Small intestine (tissue), 7 donors: ENCODE measurements around the gene TPRG1L. TPM values are rescaled to one million over a fixed set of nuclear protein-coding genes. Genes with fewer than 3 reads are reported as not detected.
"Not testable (repeated sequence)": the region's sequence is repeated elsewhere in the genome, so short reads cannot be mapped to it uniquely, and the experiment has no call there.

ENCODE experiments used
- DNase-seq, 2 donors: peaks; one replicate each; pipeline versions ENCODE4 v3.0.0 to v3.0.0-alpha.2; 2013
- FAIRE-seq: peaks from 2 replicates; lab custom pipeline; 2012; peaks lifted over from hg19 to GRCh38; lab: Jason Lieb, UNC
- H3K27ac ChIP-seq, 3 donors: one replicate each; pipeline ENCODE4 v1.5.1; 2013; ENCODE audit warnings: low read length in 2 of 3, mild to moderate bottlenecking in 2 of 3, control low read depth in 1 of 3, inconsistent platforms in 1 of 3, low read depth in 1 of 3, moderate library complexity in 1 of 3
- H3K27me3 ChIP-seq, 3 donors: one replicate each; pipeline ENCODE4 v1.6.1; 2013; ENCODE audit warnings: low read length in 3 of 3, inconsistent platforms in 1 of 3; ENCODE audit not compliant: control insufficient read depth in 3 of 3, insufficient read depth in 3 of 3
- H3K36me3 ChIP-seq, 3 donors: one replicate each; pipeline ENCODE4 v1.6.1; 2013; ENCODE audit warnings: low read length in 3 of 3, inconsistent platforms in 1 of 3, low read depth in 1 of 3, mild to moderate bottlenecking in 1 of 3, moderate library complexity in 1 of 3; ENCODE audit not compliant: control insufficient read depth in 3 of 3, insufficient read depth in 2 of 3
- H3K4me1 ChIP-seq, 3 donors: one replicate each; pipeline ENCODE4 v1.6.1; 2013; ENCODE audit warnings: low read length in 2 of 3, inconsistent platforms in 1 of 3, low read depth in 1 of 3, mild to moderate bottlenecking in 1 of 3, moderate library complexity in 1 of 3; ENCODE audit not compliant: control insufficient read depth in 3 of 3, insufficient read depth in 2 of 3
- H3K4me3 ChIP-seq, 3 donors: one replicate each; pipeline ENCODE4 v1.5.1; 2013; ENCODE audit warnings: low read length in 3 of 3, control low read depth in 1 of 3, inconsistent platforms in 1 of 3, low read depth in 1 of 3, mild to moderate bottlenecking in 1 of 3, moderate library complexity in 1 of 3
- H3K9me3 ChIP-seq, 2 donors: one replicate each; pipeline ENCODE4 v1.6.1; 2013; ENCODE audit warnings: low read depth in 1 of 2, low read length in 1 of 2; ENCODE audit not compliant: control insufficient read depth in 2 of 2, insufficient read depth in 1 of 2
- WGBS, 3 donors: extraction: QIAGEN DNeasy Blood & Tissue Kit; methylation state at CpG; one replicate each; pipeline ENCODE4 v1.1.7; 2013; 5-methylcytosine and 5-hydroxymethylcytosine counted together
- polyA plus RNA-seq, 4 donors: library from polyadenylated mRNA; stranded (reverse) in 3 of 4; unstranded in 1 of 4; fragments of 200-250 nt in 3 of 4; fragments of 120-200 nt in 1 of 4; gene quantifications; one replicate each; pipeline versions ENCODE4 v1.2.1 to v1.2.3, GENCODE V29; 2013
- donor health status: healthy with polysubstance abuse.
- donor health status: control.
- donor health status: control.
- donor health status: Bipolar disorder and iron deficiency.
- donor health status: healthy.

The TPRG1L gene
- polyA plus RNA-seq, 4 donors, result 41.2 to 97.8 (median 92.0) TPM

DNA sequence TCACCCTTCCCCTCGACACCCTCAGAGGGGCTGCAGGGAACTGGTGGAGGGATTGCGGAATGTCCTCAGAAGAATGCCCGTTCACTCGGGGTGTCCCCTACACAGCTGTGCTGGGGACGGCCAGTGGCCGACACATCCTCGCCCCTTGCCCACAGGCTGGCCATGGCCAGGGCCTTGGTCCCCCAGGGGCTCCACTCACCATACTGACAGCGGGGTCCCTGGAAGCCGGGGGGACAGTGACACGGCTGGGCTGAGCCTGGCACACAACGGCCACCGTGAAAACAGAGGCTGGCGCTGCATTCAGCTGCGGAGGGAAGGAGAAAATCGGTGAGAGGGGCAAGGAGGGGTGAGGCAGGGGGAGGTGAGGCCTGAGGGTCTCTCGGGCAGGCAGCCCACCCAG lies 45.2 kb upstream of the TPRG1L start:
- Histone ChIP-seq H3K9me3 (peaks cover 1 to 2% of the 10 kb centered on the region in 2 donors), H3K27ac (no peak overlapping the region), H3K4me1 (no peaks in the 10 kb centered on the region), H3K36me3 (no peaks in the 10 kb centered on the region), H3K27me3 (no peaks in the 10 kb centered on the region), H3K4me3 (no peak overlapping the region)
- FAIRE-seq, result no peak
- DNase-seq, result no peak
- 80 to 90% (median 86%) methylated on average over 16 of the region's 16 CpGs for WGBS, 3 donors

DNA sequence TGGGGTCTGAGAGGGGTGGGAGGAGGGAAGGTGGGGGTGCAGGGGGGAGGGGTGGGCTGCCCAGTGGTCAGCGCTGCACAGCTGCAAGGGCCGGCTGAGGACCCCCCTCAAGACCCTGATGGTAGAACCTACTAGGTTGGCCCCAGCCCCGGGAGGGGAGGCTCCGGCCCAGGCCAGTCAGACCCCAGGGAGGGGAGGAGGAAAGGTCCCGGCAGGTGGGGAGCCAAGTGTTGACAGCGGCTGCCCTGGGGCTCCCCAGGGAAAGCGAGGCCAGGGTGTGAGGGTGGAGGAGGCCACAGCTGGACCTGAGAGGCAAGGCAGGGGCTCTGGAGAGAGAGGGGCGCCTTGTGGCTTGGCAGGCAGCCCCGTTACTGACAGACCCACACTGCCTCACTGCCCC lies 44.6 kb upstream of the TPRG1L start:
- FAIRE-seq (no peak), DNase-seq (no peak)
- 66 to 77% (median 74%) methylated on average over 7 to 9 of the region's 9 CpGs for WGBS, 3 donors
- Histone ChIP-seq H3K4me1 (no peaks in the 10 kb centered on the region), H3K9me3 (peaks cover 1 to 2% of the 10 kb centered on the region in 2 donors), H3K4me3 (no peak overlapping the region), H3K27ac (no peak overlapping the region), H3K27me3 (no peaks in the 10 kb centered on the region), H3K36me3 (no peaks in the 10 kb centered on the region)

DNA sequence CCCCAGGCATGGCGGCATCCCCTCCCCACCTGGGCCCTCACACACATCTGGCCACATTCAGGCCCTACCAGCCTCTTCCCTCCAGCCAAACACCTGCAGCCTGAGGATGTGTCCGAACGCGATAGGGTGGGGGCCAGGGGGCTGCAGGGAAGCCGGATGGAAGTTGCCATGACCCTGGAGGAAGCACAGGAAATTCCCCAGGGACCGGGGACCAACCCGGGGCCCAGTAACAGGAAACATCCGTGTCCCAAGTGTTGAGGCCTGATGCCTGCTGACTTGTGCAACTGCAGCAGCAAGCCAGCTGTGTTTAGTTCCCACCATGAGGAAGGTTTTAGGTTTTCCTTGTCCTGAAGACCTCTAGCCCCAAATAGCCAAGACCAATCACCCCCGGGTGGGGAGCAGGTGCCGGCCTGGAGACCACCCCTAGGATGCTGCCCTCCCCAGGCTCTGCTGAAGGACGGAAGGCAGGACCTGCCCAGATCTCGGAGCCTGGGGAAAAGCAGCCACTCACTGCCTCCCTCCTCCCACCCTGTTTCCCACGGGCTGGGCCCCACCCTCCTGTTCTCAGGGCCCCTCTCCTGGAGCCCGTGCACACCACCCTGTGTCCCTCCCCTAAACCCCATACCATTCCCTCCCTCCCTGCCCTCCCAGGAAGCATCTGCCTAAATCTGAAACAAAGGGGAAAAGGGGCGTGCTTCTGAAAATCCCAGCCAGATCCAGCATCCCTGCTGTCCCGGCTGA lies 43.3 kb upstream of the TPRG1L start:
- no peak for FAIRE-seq
- no peak for DNase-seq

DNA sequence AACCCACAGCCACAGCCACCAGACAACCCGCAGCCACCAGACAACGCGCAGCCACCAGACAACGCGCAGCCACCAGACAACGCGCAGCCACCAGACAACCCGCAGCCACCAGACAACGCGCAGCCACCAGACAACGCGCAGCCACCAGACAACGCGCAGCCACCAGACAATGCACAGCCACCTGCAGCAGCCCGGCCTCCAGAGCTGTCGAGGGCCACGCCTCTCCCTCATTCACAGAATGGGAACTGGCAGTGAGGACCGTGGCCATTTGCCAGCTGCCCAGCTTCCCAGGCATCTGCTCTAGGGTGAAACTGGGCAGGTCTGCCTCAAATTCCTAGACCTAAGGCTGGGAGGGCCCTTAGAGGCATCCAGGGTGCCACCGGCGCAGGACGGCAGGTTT lies 41.1 kb upstream of the TPRG1L start:
- not testable (repeated sequence) for H3K36me3 ChIP-seq, H3K4me1 ChIP-seq, H3K27me3 ChIP-seq, H3K27ac ChIP-seq, H3K9me3 ChIP-seq, H3K4me3 ChIP-seq, FAIRE-seq, DNase-seq
- WGBS, 3 donors, result 74 to 85% (median 80%) methylated on average over 14 to 21 of the region's 21 CpGs

More for the DNA sequence above, 43.3 kb upstream of the TPRG1L start:
- H3K27ac ChIP-seq, result no peak overlapping the region
- 50 to 66% (median 59%) methylated on average over 15 to 16 of the region's 16 CpGs for WGBS, 3 donors
- no peaks in the 10 kb centered on the region for H3K4me1 ChIP-seq
- H3K36me3 ChIP-seq, result no peaks in the 10 kb centered on the region
- no peak overlapping the region for H3K4me3 ChIP-seq
- H3K27me3 ChIP-seq, result no peaks in the 10 kb centered on the region
- H3K9me3 ChIP-seq, result peaks cover 0 to 1% of the 10 kb centered on the region in 2 donors

DNA sequence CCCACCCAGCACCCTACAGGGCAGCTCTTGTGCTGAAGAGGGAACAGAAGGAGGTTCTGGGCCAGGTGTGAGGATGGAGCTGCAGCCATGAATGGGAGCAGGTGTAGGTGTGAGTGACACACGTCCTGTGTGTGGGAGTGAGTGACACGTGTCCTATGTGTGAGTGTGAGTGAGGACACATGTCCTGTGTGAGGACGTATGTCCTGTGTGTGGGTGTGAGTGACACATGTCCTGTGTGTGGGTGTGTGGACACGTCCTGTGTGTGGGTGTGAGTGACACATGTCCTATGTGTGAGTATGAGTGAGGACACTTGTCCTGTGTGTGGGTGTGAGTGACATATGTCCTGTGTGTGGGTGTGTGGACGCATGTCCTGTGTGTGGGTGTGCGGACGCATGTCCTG lies 39.9 kb upstream of the TPRG1L start:
- FAIRE-seq (no peak), DNase-seq (no peak)
- peaks cover 0 to 1% (median 0%) of the 10 kb centered on the region in 3 donors for H3K4me1 ChIP-seq
- H3K9me3 ChIP-seq, result peaks cover 0 to 1% of the 10 kb centered on the region in 2 donors
- no peak overlapping the region for H3K27ac ChIP-seq
- 76 to 83% (median 80%) methylated on average over 7 of the region's 7 CpGs for WGBS, 3 donors
- H3K4me3 ChIP-seq, result no peak overlapping the region
- no peaks in the 10 kb centered on the region for H3K27me3 ChIP-seq
- H3K36me3 ChIP-seq, result no peaks in the 10 kb centered on the region

DNA sequence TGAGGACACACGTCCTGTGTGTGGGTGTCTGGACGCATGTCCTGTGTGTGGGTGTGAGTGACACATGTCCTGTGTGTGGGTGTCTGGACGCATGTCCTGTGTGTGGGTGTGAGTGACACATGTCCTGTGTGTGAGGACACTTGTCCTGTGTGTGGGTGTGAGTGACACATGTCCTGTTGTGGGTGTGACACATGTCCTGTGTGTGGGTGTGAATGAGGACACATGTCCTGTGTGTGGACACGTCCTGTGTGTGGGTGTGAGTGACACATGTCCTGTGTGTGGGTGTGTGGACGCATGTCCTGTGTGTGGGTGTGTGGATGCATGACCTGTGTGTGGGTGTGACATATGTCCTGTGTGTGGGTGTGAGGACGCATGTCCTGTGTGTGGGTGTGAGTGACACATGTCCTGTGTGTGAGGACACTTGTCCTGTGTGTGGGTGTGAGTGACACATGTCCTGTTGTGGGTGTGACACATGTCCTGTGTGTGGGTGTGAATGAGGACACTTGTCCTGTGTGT lies 39.4 kb upstream of the TPRG1L start:
- 60 to 63% (median 62%) methylated on average over 6 of the region's 6 CpGs for WGBS, 3 donors
- not testable (repeated sequence) for FAIRE-seq, H3K4me3 ChIP-seq, DNase-seq, H3K27ac ChIP-seq, H3K9me3 ChIP-seq, H3K4me1 ChIP-seq, H3K27me3 ChIP-seq, H3K36me3 ChIP-seq

DNA sequence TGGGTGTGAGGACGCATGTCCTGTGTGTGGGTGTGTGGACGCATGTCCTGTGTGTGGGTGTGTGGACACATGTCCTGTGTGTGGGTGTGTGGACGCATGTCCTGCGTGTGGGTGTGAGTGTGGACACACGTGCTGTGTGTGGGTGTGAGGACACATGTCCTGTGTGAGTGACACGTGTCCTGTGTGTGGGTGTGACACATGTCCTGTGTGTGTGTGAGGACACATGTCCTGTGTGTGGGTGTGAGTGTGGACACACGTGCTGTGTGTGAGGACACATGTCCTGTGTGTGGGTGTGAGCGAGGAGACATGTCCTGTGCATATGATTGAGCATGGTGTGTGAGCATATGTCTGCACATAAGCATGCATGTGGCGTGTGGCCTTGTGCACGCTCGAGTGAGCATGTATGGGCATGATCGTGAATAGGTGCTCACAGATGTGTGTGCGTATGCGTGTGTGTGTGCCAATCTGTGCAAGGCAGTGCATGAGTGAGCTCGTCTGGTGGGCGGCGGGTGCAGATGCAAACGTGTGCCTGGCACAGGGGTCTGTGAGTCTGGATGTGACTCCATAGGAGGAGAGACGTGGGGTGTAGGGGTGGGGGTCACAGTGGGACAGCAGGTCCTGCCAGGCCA lies 38.8 kb upstream of the TPRG1L start:
- FAIRE-seq (no peak), DNase-seq (no peak)
- Histone ChIP-seq H3K4me3 (no peak overlapping the region), H3K9me3 (peaks cover 0 to 1% of the 10 kb centered on the region in 2 donors), H3K27ac (no peak overlapping the region), H3K36me3 (no peaks in the 10 kb centered on the region), H3K4me1 (peaks cover 0 to 12% (median 0%) of the 10 kb centered on the region in 3 donors), H3K27me3 (peaks cover 0 to 2% (median 0%) of the 10 kb centered on the region in 3 donors)
- 88 to 90% (median 88%) methylated on average over 19 of the region's 19 CpGs for WGBS, 3 donors

DNA sequence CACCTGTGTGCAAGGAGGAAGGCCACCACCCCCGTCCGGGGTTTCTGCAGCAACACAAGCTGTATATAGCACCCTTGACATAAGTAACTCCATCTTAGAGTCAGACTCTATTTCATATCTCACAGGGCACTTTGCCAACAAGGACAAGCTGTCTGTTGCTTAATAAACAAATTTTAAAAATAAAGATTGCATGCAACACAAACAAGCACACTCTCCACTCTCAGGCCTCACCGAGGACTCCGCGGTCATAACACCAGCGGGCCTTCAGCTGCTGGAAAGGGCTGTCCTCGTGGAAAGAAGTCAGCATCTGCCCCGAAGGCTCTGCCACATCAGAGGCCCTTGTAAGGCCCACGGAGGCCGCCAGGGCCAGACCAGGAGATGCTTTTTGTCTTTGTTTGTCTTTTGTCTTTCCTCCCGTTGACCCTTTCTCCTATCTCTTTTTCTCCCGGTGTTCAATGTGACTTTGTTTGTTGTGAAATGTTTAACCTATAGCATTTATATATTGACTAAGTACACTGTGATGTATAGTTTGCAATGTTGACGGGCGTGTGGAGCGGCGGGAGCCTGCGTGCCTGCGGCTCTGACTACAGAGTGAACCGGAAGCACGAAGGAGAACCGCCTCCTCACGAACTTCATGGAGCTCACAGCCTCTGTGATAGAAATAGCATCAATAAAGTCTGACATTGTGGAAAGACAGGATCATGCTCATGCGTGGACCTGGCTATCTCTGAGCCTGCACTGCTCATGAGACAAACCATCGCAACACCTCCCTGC lies 37.6 kb upstream of the TPRG1L start:
- Histone ChIP-seq H3K27me3 (peaks cover 0 to 2% (median 0%) of the 10 kb centered on the region in 3 donors), H3K27ac (no peak overlapping the region), H3K4me3 (no peak overlapping the region), H3K9me3 (peaks cover 0 to 1% of the 10 kb centered on the region in 2 donors), H3K36me3 (no peaks in the 10 kb centered on the region), H3K4me1 (peaks cover 0 to 12% (median 0%) of the 10 kb centered on the region in 3 donors)
- FAIRE-seq, result no peak
- no peak for DNase-seq
- WGBS, 3 donors, result 53 to 67% (median 56%) methylated on average over 24 of the region's 24 CpGs
